Activated CD8-positive, alpha-beta T cell treated with anti-CD3 and anti-CD28 coated beads for 36 hours (primary cell): ENCODE measurements around the gene CEP57. TPM values are rescaled to one million over a fixed set of nuclear protein-coding genes. Genes with fewer than 3 reads are reported as not detected.

Source experiments
- ATAC-seq: fragments of 200-7000 bp; cut with Tn5 transposase; one replicate; pipeline ENCODE4 v1.10.0; 2021; ENCODE audit warnings: mild to moderate bottlenecking, moderate library complexity
- CTCF ChIA-PET: fragments of 350-600 bp; sonication (Branson Sonifier 250); formaldehyde crosslinking; loops from one replicate; lab custom pipeline; 2021; ENCODE audit warnings: antibody characterized with exemption; lab: Charles Lee
- POLR2A ChIA-PET: fragments of 350-600 bp; sonication (Branson Sonifier 250); formaldehyde crosslinking; loops from one replicate; lab custom pipeline; 2021; ENCODE audit warnings: antibody characterized with exemption; lab: Charles Lee
- DNase-seq: peaks from one replicate; pipeline ENCODE4 v3.0.0-alpha.2; 2020
- H3K27ac Mint-ChIP-seq: one replicate; pipeline ENCODE4 v1.8.0; 2021; ENCODE audit warnings: mild to moderate bottlenecking, mixed read lengths
- H3K27me3 Mint-ChIP-seq: one replicate; pipeline ENCODE4 v1.8.0; 2021; ENCODE audit warnings: mixed read lengths
- H3K36me3 Mint-ChIP-seq: one replicate; pipeline ENCODE4 v1.8.0; 2021; ENCODE audit warnings: low read depth, mixed read lengths
- H3K4me1 Mint-ChIP-seq: one replicate; pipeline ENCODE4 v1.8.0; 2021; ENCODE audit warnings: low read depth, mixed read lengths
- H3K4me3 Mint-ChIP-seq: one replicate; pipeline ENCODE4 v1.8.0; 2021; ENCODE audit warnings: mild to moderate bottlenecking, moderate library complexity, mixed read lengths
- H3K9me3 Mint-ChIP-seq: one replicate; pipeline ENCODE4 v1.8.0; 2021; ENCODE audit warnings: mixed read lengths
- intact Hi-C: fragments of 100-400 bp; cut with micrococcal nuclease; formaldehyde crosslinking; loops from one replicate; pipeline ENCODE4 v1.10.0; 2022
- total RNA-seq, 2 experiments: library from RNA; stranded (reverse); gene quantifications; one replicate each; pipeline ENCODE4 v1.2.3, GENCODE V29; 2021
- TF ChIP-seq, protein P1 (sequence below): fragments of 200-600 bp; IDR thresholded peaks from one replicate; pipeline ENCODE4 v1.8.0; 2022; ENCODE audit warnings: antibody characterized with exemption, mild to moderate bottlenecking

Gene CEP57
- total RNA-seq, 2 experiments from 2014 or later = 123 to 124 TPM

DNA sequence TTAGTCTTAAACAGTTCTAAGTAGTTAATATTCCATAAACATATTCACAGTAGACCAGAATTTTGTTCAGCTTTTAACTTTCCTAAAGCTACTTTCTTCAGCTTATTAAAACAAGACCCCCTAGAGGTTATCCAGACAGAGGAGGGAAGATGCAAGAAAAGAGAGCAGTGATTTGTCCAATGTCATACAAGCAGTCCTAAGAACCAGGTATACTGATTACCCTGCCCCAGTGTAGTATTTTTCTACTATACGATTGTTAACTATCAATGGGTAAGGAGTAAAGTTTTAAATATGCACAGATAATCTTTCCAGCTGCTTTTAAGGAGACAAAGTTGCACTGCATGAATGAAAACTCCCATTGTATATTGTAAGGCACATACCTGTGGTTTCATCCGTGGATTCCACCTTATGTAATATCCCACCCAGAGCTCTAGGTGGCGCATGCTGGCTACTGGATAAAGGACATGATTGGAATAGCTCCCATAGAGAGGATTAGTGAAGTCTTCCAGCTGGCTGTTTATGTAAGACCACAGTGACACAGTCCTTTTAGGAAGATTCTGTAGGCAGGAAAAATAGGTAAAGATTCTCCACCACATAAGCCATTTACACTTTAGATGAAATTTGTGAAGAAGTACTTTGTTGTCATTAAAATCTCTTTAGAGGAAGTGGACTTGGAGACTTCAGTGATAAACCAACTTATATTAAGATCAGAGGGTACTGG, 45.6 kb downstream of the CEP57 start:
- no peak overlapping the region for H3K4me3 Mint-ChIP-seq
- no peak overlapping the region for H3K27ac Mint-ChIP-seq

DNA sequence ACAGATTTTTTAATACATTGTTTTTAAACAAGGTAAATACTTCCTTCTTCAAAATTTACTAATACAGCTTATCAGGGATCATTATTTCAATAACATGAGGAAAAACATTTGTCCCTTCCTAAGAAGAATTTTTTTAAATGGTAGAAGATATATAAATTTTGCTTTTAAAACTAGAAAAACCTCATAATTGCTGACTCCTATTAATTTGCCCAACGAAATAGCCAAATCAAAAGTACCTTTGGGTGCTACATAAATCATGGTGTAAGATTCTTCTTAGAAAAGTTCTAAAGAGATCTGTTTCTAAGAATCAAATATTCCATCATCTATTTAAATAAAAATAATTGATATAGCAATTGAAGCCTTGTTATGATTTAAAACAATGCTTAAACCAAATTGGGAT, 54.9 kb downstream of the CEP57 start:
- ATAC-seq (no peak), DNase-seq (no peak)
- H3K9me3 Mint-ChIP-seq = no peaks in the 10 kb centered on the region
- H3K36me3 Mint-ChIP-seq = peaks cover 19% of the 10 kb centered on the region
- H3K4me3 Mint-ChIP-seq = no peak overlapping the region
- intact Hi-C loops = no loop called here
- CTCF ChIA-PET = interaction anchor here (1.1 to 2.4 kb wide), 4 partner anchors 9 to 580 kb away, joined by 4 to 14 read pairs (median 5); no protein-coding TSS in a partner anchor
- H3K27me3 Mint-ChIP-seq = no peaks in the 10 kb centered on the region
- TF ChIP-seq, protein P1, sequence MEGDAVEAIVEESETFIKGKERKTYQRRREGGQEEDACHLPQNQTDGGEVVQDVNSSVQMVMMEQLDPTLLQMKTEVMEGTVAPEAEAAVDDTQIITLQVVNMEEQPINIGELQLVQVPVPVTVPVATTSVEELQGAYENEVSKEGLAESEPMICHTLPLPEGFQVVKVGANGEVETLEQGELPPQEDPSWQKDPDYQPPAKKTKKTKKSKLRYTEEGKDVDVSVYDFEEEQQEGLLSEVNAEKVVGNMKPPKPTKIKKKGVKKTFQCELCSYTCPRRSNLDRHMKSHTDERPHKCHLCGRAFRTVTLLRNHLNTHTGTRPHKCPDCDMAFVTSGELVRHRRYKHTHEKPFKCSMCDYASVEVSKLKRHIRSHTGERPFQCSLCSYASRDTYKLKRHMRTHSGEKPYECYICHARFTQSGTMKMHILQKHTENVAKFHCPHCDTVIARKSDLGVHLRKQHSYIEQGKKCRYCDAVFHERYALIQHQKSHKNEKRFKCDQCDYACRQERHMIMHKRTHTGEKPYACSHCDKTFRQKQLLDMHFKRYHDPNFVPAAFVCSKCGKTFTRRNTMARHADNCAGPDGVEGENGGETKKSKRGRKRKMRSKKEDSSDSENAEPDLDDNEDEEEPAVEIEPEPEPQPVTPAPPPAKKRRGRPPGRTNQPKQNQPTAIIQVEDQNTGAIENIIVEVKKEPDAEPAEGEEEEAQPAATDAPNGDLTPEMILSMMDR = no peak
- no peaks in the 10 kb centered on the region for H3K4me1 Mint-ChIP-seq
- H3K27ac Mint-ChIP-seq = no peak overlapping the region
- POLR2A ChIA-PET = no interaction called here

More for the DNA sequence above, 45.6 kb downstream of the CEP57 start:
- TF ChIP-seq, protein P1 = peak; percentile 85
- ATAC-seq = peak; percentile 93
- DNase-seq = peak; percentile 60
- ChIA-PET POLR2A (no interaction called here), CTCF (interaction anchor here (0.5 to 5.1 kb wide), 25 partner anchors 8 to 629 kb away, joined by 3 to 34 read pairs (median 4); partner anchors contain the start of genes CCDC82, JRKL and MAML2)
- peaks cover 6% of the 10 kb centered on the region for H3K4me1 Mint-ChIP-seq
- peaks cover 39% of the 10 kb centered on the region for H3K36me3 Mint-ChIP-seq
- intact Hi-C loops = loop anchor here (5.0 to 10.0 kb wide), 2 partner anchors 559 to 586 kb away; partner anchors contain the start of gene JRKL
- no peaks in the 10 kb centered on the region for H3K27me3 Mint-ChIP-seq
- no peaks in the 10 kb centered on the region for H3K9me3 Mint-ChIP-seq

DNA sequence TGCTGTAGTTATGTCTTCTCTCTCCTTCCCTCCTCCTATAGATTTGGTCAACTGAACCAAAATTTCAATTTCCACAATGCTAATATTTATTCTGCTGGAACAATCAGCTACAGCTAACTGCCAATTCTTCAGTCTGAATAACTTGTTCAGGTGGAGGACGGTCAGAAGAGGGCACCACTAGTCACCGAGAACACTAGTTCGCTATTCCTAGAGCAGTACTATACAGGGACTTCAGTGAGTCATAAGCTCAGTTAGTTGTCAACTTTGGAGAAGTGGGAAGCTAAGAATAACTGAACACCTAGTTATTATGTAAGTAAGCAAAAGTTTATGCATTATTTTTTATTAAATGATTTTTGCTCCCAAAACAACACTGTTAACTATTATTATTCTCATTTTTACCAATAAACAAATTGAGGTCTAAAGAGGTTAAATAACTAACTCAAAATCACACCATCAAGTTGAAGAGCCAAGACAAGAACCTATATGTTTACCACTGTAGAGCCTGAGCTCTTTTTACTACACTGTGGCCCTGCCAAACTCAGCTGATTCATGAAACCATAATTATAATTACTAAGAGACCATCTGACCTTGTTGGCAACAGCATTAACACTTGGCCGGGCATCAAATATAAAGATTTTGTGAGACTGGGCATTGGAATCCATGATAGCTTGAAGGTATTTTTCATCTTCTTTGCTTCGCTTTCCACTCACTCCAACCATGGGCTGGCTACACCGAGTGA, 59.0 kb downstream of the CEP57 start:
- Mint-ChIP-seq H3K36me3 (peaks cover 14% of the 10 kb centered on the region), H3K27me3 (no peaks in the 10 kb centered on the region), H3K27ac (no peak overlapping the region), H3K9me3 (no peaks in the 10 kb centered on the region), H3K4me1 (peaks cover 11% of the 10 kb centered on the region), H3K4me3 (no peak overlapping the region)
- peak; percentile 66 for ATAC-seq
- TF ChIP-seq, protein P1 = peak; percentile 49
- peak; percentile 44 for DNase-seq
- POLR2A ChIA-PET = interaction anchor here (0.5 kb wide), 1 partner anchor 470 kb away, joined by 4 read pairs; no protein-coding TSS in a partner anchor
- CTCF ChIA-PET = interaction anchor here (0.8 to 3.4 kb wide), 15 partner anchors 9 to 577 kb away, joined by 3 to 11 read pairs (median 4); partner anchors contain the start of genes CCDC82, JRKL and MAML2
- intact Hi-C loops = no loop called here

DNA sequence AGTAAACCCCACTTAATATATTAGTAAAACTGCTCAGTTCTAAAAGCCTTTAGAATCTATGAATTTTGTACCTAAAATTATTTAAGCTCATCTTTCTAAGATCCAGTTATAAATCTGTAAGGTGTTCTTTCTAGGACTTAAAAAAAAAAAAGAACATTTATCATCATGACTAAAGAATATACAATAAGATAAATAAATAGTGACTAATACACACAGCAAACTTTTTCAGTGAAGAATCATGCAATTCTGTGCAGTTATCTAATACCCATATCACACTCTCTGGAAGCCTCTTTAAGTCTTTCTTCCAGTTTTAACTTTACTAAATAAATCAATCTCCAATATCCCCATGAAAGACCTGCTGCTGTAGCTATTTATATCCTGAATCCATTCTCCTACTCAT, 59.8 kb downstream of the CEP57 start:
- peaks cover 12% of the 10 kb centered on the region for H3K36me3 Mint-ChIP-seq
- H3K27me3 Mint-ChIP-seq = no peaks in the 10 kb centered on the region
- ATAC-seq (no peak), DNase-seq (no peak)
- no peak overlapping the region for H3K27ac Mint-ChIP-seq
- peaks cover 11% of the 10 kb centered on the region for H3K4me1 Mint-ChIP-seq
- CTCF ChIA-PET = interaction anchor here (0.7 to 3.4 kb wide), 7 partner anchors 9 to 564 kb away, joined by 3 to 11 read pairs (median 4); partner anchors contain the start of genes CCDC82, JRKL and MAML2
- TF ChIP-seq, protein P1 = no peak
- H3K9me3 Mint-ChIP-seq = no peaks in the 10 kb centered on the region
- intact Hi-C loops = no loop called here
- H3K4me3 Mint-ChIP-seq = no peak overlapping the region
- POLR2A ChIA-PET = interaction anchor here (0.7 kb wide), 1 partner anchor 59 kb away, joined by 3 read pairs; no protein-coding TSS in a partner anchor
